NB4 (cell line): Measurements from ENCODE around the gene THBS3.
"Not testable (repeated sequence)": the region's sequence is repeated elsewhere in the genome, so short reads cannot be mapped to it uniquely, and the experiment has no call there.

ENCODE experiments used
- CTCF ChIP-seq: IDR thresholded peaks from one replicate; pipeline ENCODE4 v1.5.1; 2012; ENCODE audit warnings: low read depth, low read length
- MAX ChIP-seq: IDR thresholded peaks from 2 replicates; pipeline ENCODE4 v1.6.1; 2011; ENCODE audit warnings: low read depth, low read length
- MYC ChIP-seq: IDR thresholded peaks from 2 replicates; pipeline ENCODE4 v1.6.1; 2011; ENCODE audit warnings: low read depth, low read length
- POLR2A ChIP-seq: IDR thresholded peaks from 2 replicates; pipeline ENCODE4 v1.6.1; 2011; ENCODE audit warnings: mild to moderate bottlenecking; ENCODE audit not compliant: insufficient read length; ENCODE audit errors: extremely low read depth

- TF ChIP-seq CTCF, POLR2A, MAX, MYC: not testable (repeated sequence)
Observed at GRCh38 chr1:155246796-155247195, 39.1 kb upstream of the THBS3 start.
